Testis (tissue), 2 donors: Measurements from ENCODE around the gene SYPL1.

Experiments used
- CTCF ChIP-seq, 3 experiments: fragments of 450-650 bp in 2 of 3; fragments of 200-600 bp in 1 of 3; sonication (generic) in 1 of 3; IDR thresholded peaks; one replicate each; pipeline ENCODE4 v1.5.1; 2016 to 2019; ENCODE audit warnings: antibody characterized with exemption in 3 of 3, mild to moderate bottlenecking in 2 of 3, moderate library complexity in 1 of 3
- POLR2A ChIP-seq: fragments of 450-650 bp; IDR thresholded peaks from one replicate; pipeline ENCODE4 v1.6.1; 2017; ENCODE audit warnings: antibody characterized with exemption, mild to moderate bottlenecking, moderate library complexity

GRCh38 chr7:106153891-106154449 is 41.9 kb upstream of the SYPL1 start:
- TF ChIP-seq CTCF (IDR thresholded peaks at IDR 0.05): peak; percentile 83 to 89 (median 87)
- TF ChIP-seq POLR2A: no peak
